NCI-H2107 (cell line): ENCODE measurements around the gene ARL15.

Source experiments
- DNase-seq: peaks from one replicate; lab custom pipeline; 2025; lab: John Stamatoyannopoulos, UW

The ARL15 gene

DNA sequence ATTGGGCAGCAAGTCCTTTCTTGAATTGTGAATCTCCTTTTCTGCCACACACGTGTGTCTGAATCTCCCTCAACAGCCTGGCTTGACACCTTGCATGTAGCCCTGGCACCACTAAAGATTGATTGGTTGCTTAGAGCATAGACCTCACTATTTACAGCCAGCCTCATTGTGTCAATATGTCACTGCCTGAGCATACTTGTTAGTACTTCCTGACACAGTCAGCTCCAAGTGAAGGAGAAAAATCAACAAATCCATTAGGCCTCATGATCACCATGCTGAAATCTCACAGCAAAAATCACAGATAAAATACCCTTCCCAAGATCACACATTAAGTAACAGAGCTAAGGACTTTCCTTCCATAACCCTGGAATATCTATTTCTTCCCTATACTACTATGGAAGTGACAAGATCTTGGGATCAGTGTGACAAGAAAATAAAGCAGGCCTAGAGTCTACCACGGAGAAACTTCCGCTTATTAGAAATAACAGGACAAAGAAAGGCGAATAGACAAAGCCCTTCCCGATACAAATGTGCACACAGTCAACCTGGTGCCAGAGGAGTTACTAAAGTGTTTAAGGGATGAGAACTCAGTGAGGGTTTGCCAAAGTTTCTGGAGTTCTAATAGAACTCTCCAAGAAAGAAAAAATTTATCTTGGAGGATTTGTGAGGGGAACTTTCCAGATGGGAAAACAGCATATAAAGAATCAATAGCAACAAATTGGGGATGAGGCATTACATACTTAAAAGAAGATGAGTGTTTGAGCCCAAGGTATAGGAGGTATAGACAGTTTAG is 5.6 kb upstream of the ARL15 start:
- DNase-seq, result no peak

DNA sequence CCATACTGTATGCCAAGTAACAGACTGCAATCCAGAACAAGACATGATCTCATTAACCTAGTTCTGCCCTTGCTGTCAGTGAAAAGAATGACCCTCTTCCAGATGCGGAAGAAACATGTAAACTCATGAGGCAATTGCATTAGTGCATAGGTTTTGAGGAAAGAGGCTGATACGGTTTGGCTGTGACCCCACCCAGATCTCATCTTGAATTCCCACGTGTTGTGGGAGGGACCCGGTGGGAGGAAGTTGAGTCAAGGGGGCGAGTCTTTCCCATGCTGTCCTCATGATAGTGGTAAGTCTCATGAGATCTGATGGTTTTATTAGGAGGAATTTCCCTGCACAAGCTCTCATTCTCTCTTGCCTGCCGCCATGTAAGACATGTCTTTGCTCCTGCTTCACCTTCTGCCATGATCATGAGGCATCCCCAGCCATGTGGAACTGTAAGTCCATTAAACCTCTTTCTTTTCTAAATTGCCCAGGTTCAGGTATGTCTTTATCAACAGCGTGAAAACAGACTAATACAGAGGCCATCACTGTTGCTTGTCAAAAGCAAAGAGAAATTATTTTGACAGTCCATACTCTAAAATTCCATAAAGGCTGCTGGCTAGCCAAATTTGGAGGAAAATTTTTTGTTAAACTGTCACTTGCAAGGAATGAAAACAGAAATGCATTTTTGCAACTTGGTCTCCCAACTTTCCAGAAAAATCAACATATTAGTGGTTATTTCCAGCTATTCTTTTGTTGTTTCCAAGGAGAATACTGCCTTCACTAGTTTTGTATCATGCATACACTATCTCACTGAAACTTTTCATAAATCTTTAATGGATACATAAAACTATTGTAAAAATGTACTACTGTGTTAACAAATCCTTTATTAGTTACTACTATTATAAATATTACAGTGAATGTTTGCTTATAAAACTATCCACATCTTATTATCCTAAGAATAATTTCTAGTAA is 3.2 kb upstream of the ARL15 start:
- DNase-seq, result no peak

DNA sequence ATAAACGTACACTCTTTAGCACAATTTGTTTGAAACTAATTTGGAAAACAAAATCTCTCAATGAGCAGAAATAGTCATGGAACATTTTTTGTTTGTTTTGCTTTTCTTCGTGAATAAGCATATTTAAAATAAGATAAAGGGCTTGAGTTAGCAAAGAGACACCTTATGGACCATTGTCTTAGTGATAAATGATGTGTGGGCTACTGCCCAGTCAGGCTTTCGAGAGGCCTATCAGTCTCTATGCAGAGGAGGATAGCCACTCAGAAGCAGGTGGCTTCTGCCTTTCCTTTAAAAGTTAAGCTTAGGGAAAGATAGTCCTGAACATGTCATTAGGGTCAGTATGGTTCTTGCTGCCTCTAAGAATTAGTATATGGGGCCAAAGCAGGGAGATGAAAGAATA is 2.1 kb upstream of the ARL15 start:
- DNase-seq, result no peak

DNA sequence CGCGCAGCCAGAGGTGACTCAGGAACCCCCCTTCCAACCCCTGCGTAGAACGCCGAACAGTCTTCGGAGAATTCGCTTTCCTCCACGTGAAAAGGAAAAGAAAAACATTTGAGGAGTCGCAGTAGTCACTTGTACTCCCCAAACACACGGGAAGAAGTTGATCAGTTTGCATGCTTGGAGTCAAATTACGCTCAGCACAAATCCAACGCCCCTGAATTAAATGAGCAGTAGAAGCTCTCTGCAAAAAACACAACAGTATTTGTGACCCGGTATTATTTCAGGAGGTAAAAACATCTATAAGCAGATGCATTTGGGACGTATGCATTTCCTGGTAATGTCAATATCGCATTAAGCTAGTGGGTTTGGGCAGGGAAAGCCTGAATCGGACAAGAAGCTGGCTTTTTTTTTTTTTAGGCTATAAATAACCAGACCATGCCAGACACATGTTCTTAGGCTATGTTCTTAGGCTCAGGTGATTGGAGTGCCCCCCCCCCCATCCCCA is 854 bp upstream of the ARL15 start:
- no peak for DNase-seq

DNA sequence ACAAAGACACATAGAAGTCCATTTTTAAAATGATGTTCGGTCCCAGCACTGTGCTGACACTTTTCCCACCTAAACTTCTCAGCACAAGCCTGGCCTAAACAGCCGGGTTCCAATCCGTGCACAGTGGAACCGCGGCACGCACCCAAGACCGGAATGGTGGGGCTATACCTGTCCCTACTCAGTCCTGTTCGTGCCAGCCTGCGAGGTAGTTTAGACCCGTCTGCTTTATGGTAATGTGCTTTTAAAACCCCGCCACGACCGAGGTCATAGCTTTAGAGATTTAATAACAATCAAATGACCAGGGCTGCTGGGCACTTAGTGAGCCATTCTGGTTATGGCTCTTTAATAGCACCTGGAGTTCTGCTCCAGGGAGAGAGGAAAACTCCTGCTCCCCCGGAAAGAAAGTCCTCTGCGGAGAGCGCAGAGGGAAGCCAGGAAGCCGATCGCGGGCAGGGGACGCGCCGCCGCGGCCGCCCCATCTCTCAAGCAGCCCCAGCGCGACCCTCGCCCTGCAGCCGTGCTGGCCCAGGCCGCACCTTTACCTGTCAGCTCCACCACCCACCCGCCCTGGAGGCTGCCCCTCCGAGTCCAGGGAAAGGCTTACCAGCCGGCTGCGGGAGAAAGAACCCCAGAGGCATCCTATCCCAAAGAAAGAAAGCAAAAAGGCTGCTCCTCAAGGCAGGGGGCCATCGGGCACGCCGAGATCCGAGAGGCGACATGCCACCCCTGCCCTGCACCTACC is 511 bp downstream of the ARL15 start:
- no peak for DNase-seq

DNA sequence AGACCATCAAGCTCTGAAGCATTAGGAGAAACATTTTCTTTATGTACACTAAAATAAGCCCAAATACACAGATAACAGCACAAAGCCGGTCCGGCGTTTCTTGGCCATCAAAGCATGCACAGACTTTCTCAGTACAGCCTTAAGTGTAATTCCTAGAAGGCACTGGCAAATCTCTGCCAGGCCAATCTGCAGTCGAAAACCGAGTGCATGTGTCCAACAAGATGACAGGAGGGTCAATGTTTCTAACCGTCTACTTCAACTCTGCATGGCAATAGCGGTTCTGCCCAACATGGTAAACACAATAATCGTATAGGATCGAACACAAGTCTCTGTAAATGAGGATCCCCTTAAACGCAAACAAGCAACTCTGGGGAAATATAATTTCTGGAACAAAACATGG is 1.1 kb downstream of the ARL15 start:
- DNase-seq, result no peak

DNA sequence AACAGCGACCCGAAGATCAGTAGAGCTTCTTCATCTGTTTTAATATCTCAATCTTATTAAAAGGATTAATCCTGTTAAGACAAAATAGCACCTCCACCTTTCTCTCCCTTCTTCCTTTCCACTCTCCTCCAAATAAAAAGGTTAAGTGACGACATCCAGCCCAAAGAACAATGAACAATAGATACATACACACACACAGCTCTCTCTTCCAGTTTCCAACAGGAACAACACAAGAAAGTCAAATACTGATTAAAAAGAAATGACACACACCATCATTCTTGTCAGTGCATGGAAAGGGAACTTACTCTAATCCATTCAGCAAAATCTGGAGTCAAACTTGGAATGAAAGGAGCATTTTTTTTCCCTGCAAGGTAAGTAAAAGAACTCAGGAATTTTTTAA is 2.8 kb downstream of the ARL15 start:
- no peak for DNase-seq

DNA sequence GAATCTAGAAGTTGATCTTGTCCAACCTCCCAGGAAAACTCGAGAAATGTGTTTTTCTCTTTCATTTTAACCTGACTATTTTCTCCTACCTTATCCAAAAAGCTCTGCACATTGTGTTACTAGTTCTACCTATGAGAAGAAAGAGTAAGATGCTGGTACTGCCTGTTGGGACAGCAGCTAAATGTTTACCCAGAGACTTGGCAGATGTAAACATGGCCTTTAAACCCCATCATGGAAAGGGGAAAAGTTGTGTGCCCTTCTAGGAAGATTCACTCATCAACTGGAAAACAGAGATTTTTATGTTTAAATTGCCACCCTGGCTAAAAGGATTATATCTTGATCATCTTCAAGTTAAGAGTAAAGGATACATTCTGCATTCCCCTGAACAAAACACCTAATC is 3.5 kb downstream of the ARL15 start:
- no peak for DNase-seq

DNA sequence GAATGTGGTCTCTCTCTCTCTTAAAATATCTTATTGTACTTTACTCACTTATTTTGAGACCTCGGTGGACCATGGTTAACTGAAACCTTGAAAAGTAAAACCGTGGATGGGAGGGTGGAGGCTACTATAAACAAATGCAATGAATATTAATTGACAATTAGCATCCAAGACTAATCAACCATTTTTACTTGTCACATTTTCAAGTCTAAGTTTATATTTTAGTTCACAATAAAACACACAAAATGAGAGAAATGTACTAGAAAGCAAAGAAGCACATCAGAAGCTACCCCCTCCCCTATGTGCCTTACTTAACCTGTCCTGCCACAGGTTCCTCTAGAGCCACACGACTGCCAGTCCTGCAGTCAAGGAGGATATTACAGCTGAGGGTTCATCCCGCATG is 4.6 kb downstream of the ARL15 start:
- DNase-seq, result no peak

DNA sequence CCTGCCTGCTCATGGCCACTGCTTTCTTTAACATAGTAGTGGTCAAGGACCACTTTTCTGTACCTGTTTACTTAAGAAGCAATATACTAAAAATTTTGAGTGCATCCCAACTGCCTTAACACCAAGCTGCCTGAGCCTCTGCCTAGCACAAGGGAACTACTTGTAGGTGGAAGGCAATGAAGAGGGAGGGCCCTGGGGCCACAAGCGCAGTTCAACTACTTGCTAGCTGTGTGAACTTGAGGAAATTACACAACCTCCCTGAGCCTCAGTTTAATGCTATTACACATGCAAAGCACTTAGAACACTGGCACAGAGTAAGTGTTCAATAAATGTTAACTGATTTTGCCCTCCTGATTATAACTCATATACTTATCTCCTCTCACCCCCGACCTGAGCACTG is 6.3 kb downstream of the ARL15 start:
- DNase-seq, result no peak

DNA sequence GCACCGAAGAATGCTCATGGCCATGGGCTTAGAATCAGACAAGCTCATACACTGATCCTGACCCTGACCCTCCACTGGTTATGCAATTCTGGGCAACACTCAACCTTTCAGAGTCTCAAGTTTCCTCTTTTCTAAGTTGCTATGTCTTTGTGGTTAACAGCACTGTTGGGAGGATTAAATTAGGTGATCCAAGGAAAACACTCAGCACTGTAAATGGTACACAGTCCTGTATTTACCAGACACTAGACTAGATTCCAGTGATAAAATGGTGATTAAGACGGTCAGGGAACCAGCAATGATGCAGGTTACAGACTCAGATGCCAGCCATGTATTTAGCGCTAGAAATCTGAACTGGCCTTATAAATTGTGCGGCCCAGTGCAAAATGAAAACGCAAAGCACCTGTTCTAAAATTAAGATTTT is 8.1 kb downstream of the ARL15 start:
- no peak for DNase-seq

DNA sequence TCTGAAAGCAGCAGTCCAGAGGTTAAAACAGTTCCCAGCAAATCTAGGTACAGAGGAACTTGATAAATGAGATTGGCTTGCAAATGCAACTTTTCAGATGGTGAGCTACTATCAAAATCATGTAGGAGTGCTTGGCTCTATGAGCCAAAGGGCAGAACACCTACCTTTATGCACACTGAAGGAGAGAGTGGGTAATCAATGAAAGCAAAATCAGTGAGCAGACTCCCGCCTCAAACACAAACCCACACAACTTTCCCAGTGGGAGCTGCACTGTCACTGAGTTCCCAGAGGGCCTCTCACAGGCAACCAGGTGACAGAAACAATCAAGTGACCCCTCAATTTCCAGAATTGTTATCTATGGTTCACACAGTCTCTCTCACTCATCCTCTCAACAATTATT is 8.5 kb downstream of the ARL15 start:
- DNase-seq, result no peak

DNA sequence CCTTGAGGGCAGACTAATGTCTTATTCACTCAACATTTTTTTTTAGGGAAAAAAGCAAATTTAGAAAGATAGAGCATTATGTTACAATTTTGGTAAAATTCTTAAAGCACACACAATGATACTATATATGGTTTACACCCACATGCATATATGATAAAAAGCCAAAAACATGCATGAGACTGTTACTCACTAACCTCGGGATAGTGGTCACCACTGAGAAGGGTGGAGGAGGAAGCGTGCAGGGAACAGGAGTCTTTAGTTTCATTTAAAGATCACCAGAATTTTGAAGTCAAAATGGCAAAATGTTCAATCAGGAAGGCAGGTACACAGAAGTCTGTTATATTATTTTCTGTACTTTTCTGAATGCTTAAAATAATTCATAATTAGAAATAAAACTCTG is 9.2 kb downstream of the ARL15 start:
- DNase-seq, result no peak

DNA sequence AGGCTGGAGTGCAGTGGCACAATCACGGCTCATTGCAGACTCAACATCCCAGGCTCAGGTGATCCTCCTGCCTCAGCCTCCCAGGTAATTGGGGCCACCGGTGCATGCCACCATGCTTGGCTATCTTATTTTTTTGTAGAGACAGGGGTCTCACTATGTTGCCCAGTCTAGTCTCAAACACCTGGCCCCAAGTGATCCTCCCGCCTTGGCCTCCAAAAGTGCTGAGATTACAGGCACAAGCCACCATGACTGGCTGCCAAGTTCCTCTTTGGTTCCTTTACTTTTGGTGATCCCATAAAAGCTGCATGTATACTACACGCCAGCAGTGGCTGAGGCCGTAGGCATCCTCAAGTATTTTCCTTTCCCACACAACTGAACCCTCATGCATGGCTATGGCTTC is 11.4 kb downstream of the ARL15 start:
- DNase-seq, result no peak

DNA sequence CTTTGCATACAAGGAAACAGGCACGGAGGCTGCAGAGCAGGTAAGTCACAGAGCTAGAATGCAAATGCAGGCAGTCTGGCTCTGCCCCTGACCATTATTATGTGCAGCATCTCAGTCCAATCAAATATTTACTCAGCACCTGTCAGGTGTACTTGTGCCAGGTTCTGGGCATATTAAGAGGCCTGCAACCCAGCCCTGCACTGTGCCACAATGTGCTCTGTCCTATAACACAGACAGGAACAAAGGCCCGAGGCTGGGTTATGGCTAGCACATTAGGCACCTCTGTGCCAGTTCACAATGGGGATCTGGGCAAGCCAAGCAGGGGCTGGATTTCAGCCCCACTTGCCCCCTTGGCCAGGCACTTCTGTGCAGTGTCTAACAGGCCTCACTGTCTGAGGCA is 14.0 kb downstream of the ARL15 start:
- DNase-seq, result no peak

DNA sequence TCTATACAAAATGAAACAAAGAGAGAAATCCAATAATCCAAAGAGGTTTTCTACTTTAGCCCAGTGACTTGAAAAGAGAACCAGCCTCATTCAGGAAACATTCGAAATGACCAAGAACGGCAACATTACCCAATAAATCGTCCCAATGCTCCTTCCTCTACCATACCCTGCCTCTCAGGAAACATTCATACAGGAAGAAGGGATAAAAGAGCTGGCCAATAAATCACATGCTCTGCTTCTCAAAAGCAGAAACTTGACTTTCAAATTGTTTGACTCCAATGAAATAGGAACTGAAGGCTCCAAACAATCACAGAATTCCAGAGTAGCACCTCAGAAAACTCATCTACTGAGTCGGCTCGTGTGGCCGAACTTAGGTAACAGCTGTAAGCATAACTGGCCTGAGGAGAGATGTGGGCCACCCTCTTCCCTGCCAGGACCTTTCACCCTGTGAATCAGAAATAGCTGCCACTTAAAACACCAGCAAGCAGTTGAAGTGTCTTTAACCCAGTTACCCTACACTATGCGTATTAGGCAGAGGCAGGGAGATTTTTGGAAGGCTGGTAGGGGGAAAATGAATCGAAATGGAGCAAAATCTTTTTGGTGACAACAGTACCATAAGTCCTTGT is 14.6 kb downstream of the ARL15 start:
- no peak for DNase-seq

DNA sequence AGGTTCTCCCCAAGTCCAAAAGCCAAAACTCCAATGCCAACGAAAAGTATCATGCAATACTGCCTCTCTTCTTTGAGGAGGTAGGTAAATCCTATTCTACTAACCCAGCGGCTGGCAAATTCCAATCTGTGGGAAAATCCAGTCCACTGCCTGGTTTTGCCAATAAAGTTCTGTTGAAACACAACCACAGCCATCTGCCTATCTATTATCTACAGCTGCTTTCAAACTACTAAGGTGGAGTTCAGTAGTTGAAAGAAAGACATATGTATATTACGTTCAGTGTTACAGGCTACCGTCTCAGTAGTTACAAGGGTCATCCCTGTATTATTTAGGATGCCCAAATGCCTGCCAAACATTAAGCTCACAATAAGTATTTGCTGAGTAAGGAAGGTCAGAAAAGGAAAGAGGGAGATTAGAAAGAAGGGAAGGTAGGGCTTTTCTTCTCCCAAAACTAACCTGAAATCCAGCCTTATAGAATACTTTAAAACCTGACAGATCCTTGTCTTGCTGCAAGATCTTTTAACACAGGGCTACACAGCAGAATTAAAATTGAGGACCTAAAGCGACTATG is 16.2 kb downstream of the ARL15 start:
- no peak for DNase-seq

DNA sequence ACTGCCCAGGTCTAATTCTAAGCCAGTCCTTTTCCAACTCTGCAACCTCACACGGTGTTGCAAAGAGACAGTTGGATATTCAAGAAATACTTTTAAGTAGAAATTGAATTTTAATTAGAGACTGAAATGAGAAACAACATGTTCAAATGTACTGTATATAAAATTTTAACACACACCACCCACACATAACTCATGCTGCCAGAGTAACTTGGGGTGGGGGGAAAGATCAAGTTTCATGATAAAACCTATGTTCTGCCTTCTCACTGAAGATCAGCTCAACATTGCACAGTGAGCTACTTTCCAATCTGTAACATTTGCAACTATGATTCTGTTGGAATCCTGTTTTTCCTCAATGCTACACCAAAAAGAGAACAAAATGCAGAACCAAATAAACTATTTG is 17.5 kb downstream of the ARL15 start:
- DNase-seq, result no peak

DNA sequence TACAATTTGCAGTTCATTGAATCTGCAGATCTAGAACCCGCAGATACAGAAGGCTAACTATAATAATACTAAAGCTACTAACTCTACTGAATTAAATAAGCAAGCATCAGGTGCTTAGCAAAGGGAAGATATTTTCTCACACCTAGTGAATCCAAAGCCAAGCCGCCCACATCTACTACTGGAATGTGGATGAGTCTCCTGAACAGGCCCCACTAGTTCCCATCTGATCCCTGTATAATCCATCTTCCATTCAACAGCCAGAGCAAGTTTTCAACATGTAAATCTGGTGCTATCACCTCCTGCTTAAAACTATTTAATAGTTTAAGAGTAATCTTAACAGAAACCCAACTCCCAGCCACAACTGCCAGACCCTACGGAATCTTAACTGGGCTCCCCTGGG is 18.9 kb downstream of the ARL15 start:
- no peak for DNase-seq

DNA sequence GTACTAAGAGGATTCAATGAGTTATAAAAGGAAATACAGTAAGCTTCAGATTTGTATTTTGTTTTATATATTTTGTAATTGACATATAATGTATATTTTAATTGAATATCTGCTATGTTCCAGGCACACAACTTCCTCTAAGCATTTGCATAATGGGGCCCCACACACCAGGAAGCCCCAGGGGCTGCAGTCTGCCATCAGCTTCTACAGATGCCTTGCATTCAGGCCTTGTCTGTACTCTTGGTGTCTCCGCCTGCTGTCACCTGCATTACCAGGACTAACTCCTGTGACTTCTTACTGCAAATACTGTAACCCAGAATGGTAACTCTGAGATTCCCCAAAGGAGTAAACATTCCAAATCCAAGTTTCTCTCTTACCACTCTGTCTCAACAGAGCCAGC is 20.6 kb downstream of the ARL15 start:
- DNase-seq, result no peak

DNA sequence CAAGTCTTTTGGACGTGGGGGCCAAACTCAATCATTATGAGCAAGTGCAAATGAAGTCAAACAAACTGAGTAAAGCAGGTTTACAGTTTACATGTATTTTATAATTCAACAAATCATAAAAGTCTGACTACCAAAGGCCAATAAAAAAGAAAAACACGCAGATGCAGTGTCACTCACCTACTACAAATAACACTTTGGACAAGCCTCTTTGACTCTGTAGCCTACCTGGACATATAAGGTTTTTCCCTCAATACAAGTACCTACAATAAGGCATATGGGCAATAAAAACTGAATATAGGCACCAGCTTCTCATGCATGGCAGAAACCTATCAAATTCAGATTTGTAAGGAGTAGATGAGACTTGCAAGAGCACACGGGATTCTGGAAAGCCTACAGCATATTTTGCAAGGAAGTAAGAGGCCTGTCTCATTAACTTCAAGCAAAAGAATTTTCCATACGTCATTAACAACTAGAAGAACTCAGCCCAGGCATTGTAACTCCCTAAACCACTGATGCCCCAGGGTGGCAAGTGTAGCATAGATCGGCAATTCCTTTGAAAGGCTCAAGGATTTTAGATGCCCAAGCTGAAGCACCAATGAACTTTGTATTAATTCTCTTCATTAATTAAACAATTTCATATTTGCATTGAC is 21.7 kb downstream of the ARL15 start:
- DNase-seq, result no peak
